Uterus (tissue), 2 donors: ENCODE data around the gene MSI2.

Experiments
- CTCF ChIP-seq, 4 experiments: fragments of 200-600 bp in 2 of 4; fragments of 450-650 bp in 2 of 4; sonication (generic) in 2 of 4; IDR thresholded peaks; one replicate each; pipeline ENCODE4 v1.5.1; 2016 to 2019; ENCODE audit warnings: antibody characterized with exemption in 4 of 4, mild to moderate bottlenecking in 2 of 4, moderate library complexity in 1 of 4
- POLR2A ChIP-seq, 2 donors: fragments of 450-650 bp; IDR thresholded peaks; one replicate each; pipeline ENCODE4 v1.6.1; 2016; ENCODE audit warnings: antibody characterized with exemption in 2 of 2, mild to moderate bottlenecking in 1 of 2, moderate library complexity in 1 of 2

DNA sequence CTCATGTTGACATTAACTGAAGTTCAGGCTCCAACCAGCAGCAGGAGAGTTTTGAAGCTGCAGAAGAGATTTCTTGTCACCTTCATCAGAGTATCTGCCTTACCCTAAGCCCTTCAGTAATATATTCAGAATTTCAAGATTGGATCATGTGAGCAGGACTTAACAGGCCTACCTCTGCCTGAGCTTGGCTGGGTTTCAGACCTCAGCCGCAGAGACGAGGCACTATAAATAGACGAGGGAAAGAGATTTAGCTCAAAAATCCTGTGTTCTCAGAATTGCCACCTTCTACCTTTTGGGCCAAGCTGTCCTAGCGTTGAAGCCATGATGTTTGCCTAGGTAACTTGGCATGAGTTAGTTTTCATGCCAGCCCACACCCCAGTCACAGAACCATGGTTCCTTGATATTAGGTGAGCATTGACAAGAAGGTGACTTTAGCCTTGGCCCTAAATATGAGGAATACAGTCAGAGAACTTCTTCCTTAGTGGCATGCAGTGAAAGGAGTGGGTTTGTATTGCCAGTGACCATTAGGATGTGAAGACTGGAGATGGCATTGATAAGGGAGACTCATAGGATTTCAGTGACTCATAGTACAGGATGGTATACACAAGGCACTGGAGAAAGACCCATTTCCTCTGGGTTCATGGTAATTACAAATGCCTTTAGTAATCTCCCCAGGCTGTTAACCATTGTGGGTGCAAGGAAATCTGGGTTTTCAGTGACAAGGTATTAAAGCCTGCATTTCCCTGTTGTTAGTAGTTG, 224.3 kb downstream of the MSI2 start:
- no peak for TF ChIP-seq POLR2A (IDR thresholded peaks at IDR 0.05)
- TF ChIP-seq CTCF (IDR thresholded peaks at IDR 0.05) = no peak
